Measurements from ENCODE around the gene RBM17.
"Not testable (repeated sequence)": the region's sequence is repeated elsewhere in the genome, so short reads cannot be mapped to it uniquely, and the experiment has no call there.

Gene RBM17

GRCh38 chr10:6144406-6145165 lies 55.8 kb downstream of the RBM17 start:
- Histone ChIP-seq H3K4me3 (peak overlapping the region; percentile 60 to 86 (median 78)), H3K27ac (peak overlapping the region; percentile 60 to 95 (median 88))

GRCh38 chr10:6145166-6145987 lies 56.5 kb downstream of the RBM17 start:
- H3K4me3 ChIP-seq = peak overlapping the region; percentile 60 to 86 (median 78)
- peak overlapping the region; percentile 60 to 95 (median 88) for H3K27ac ChIP-seq

- H3K27ac ChIP-seq = peak overlapping the region in 9 of 21 experiments; percentile 84 to 95 (median 91)
Measured at GRCh38 chr10:6146013-6146785, 57.4 kb downstream of the RBM17 start.

DNA sequence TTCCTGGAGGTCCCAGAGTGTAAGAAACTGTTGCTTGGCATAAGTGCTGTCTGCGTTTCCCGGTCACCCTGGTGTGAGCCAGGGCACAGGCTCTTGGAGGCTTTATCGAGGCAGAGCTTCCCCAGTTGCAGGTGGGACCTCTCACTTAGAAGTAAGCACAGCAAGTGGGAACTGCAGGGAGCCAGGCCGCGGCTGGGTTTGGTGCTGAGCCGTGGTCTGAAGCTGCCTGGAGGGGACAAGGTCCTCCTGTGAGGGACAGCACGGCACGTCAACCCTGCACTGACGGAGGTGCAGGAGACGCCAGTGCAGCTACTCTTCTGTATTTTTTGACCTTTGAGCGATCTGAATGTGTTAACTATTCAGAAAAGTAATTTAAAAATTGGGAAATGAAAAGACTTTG lies 58.1 kb downstream of the RBM17 start:
- H3K27ac ChIP-seq = peak overlapping the region in 1 of 21 experiments; percentile 7
- no peak overlapping the region for H3K4me3 ChIP-seq

More at GRCh38 chr10:6146013-6146785, 57.4 kb downstream of the RBM17 start:
- H3K4me3 ChIP-seq = peak overlapping the region in 6 of 7 experiments; percentile 60 to 80 (median 77)

DNA sequence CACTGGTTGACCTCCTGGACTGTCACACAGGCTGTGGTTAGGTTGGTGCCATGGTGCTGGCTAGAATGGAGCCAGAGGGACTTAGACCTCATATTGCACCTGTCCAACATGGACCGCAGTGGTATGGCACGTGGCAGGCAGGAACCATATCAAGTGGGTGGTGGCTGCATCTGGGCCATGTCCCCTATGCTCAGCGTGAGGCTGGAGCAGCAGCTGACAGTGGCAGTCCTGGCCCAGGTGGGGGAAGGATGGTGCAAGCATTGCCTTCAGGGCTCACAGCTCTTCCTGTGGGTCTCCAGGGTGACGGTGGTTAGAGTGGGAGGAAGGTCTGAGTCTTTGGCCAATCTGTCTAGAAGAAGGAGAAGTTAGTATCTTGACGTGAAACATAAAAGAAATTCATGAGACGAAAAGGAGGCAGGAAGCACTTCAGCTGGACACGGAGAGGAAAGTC lies 59.4 kb downstream of the RBM17 start:
- Histone ChIP-seq H3K27ac (peak overlapping the region in 4 of 21 experiments; percentile 7 to 45 (median 28)), H3K4me3 (no peak overlapping the region)

- no peak overlapping the region for H3K4me3 ChIP-seq
- H3K27ac ChIP-seq = peak overlapping the region in 2 of 21 experiments; percentile 7 to 45
Measured at GRCh38 chr10:6148908-6149307, 60.1 kb downstream of the RBM17 start.

GRCh38 chr10:6151087-6151977 lies 62.5 kb downstream of the RBM17 start:
- no peak overlapping the region for H3K4me3 ChIP-seq
- peak overlapping the region in 18 of 21 experiments; percentile 6 to 75 (median 60) for H3K27ac ChIP-seq

GRCh38 chr10:6153845-6154244 lies 65.0 kb downstream of the RBM17 start:
- H3K27ac ChIP-seq = no peak overlapping the region
- H3K4me3 ChIP-seq = no peak overlapping the region

GRCh38 chr10:6154566-6154965 lies 65.7 kb downstream of the RBM17 start:
- Histone ChIP-seq H3K27ac (no peak overlapping the region), H3K4me3 (no peak overlapping the region)

DNA sequence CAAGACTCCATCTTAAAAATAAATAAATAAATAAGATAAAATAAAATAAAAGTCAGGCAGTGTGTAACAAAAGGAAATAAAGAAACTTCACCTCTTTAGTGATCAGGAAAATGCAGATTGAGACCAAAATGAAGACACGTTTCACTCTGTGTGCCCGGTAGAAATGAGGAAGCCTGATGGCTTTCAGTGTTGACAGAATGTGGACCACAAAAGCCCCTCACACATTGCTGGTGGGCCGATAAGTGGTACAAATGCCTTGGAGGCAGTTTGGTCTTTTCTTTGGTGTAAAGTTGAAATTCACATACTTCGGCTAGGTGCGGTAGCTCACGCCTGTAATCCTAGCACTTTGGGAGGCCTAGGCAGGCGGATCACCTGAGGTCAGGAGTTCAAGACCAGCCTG lies 69.4 kb downstream of the RBM17 start:
- Histone ChIP-seq H3K27ac (peak overlapping the region in 15 of 21 experiments; percentile 3 to 82 (median 65)), H3K4me3 (no peak overlapping the region)

- Histone ChIP-seq H3K4me3 (no peak overlapping the region), H3K27ac (peak overlapping the region in 1 of 21 experiments; percentile 93)
Measured at GRCh38 chr10:6161921-6162320, 73.1 kb downstream of the RBM17 start.

- H3K4me3 ChIP-seq = peak overlapping the region; percentile 27 to 76 (median 65)
- peak overlapping the region in 18 of 21 experiments; percentile 60 to 96 (median 93) for H3K27ac ChIP-seq
Measured at GRCh38 chr10:6162589-6163356, 73.9 kb downstream of the RBM17 start.

- peak overlapping the region; percentile 56 to 76 (median 65) for H3K4me3 ChIP-seq
- H3K27ac ChIP-seq = peak overlapping the region; percentile 51 to 97 (median 93)
Measured at GRCh38 chr10:6163364-6164270, 74.8 kb downstream of the RBM17 start.

DNA sequence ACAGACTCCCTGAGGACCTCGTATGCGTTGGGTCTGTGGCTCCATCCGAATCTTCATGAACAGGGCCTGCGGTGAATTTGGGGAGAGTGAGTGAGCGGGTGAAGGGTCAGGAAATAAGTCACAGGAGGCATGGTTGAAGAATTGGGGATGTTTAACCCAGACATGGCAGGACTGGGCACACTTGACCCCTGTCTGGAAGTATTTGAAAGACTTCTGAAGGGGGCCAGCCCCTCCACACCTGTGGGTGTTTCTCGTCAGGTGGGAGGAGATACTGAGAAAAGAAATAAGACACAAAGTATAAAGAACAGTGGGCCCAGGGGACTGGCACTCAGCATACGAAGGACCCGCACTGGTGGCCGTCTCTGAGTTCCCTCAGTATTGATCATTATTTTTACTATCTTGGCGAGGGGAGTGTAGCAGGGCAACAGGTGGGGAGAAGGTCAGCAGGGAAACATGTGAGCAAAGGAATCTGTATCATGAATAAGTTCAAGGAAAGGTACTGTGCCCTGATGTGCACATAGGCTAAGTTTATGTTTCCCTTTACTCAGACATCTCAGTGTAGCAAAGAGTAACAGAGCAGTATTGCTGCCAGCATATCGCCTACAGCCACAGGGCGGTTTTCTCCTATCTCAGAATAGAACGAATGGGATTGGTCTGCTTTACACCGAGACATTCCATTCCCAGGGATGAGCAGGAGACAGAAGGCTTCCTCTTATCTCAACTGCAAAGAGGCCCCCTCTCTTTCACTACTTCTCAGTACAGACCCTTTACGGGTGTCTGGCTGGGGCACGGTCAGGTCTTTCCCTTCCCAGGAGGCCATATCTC lies 75.6 kb downstream of the RBM17 start:
- peak overlapping the region; percentile 56 to 76 (median 65) for H3K4me3 ChIP-seq
- peak overlapping the region; percentile 51 to 97 (median 93) for H3K27ac ChIP-seq

- peak overlapping the region in 1 of 7 experiments; percentile 76 for H3K4me3 ChIP-seq
- H3K27ac ChIP-seq = peak overlapping the region in 3 of 21 experiments; percentile 93 to 97 (median 94)
Measured at GRCh38 chr10:6165221-6165725, 76.4 kb downstream of the RBM17 start.

GRCh38 chr10:6165933-6166332 lies 77.1 kb downstream of the RBM17 start:
- H3K4me3 ChIP-seq, H3K27ac ChIP-seq: not testable (repeated sequence)
